Measurements from ENCODE around the gene HIVEP3.

Gene HIVEP3

DNA sequence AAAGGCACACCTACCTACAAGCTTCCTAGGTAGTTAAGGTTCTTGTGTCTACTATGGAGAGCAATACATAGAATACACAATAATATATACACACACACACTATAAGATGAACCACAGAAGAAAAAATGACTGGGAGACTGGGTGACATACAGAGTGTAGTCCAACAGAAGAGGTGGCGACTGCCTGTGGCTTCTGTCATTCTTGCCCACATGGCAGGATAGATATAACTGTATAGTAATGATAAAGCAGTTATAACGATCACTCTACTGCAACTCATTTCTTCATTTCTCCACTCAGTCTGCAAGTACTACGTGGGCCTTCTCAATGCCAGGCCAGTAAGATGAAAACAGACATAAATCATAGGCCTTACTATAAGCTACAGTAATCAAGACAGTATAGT lies 320.4 kb downstream of the HIVEP3 start:
- H3K36me3 ChIP-seq (ENCODE audit: control insufficient read depth in 2 of 2, insufficient read depth in 1 of 2, low read length in 2 of 2) = no peaks in the 10 kb centered on the region
- no peaks in the 10 kb centered on the region for H3K4me1 ChIP-seq (ENCODE audit: control insufficient read depth, insufficient read depth, low read length)
- TF ChIP-seq SP7 (tag by site-specific recombination; IDR thresholded peaks at IDR 0.05) (no peak), ZNF558 (tag by site-specific recombination; IDR thresholded peaks at IDR 0.05) (no peak), OSR2 (tag by site-specific recombination; IDR thresholded peaks at IDR 0.05) (no peak), WT1 (tag by site-specific recombination; IDR thresholded peaks at IDR 0.05) (no peak), SP2 (tag by site-specific recombination; IDR thresholded peaks at IDR 0.05) (no peak), KLF9 (tag by site-specific recombination; IDR thresholded peaks at IDR 0.05; ENCODE audit: low read depth) (no peak), ZNF157 (tag by site-specific recombination; IDR thresholded peaks at IDR 0.05) (no peak), ZNF707 (tag by site-specific recombination; IDR thresholded peaks at IDR 0.05) (no peak)
- TF ChIP-seq, protein P1, sequence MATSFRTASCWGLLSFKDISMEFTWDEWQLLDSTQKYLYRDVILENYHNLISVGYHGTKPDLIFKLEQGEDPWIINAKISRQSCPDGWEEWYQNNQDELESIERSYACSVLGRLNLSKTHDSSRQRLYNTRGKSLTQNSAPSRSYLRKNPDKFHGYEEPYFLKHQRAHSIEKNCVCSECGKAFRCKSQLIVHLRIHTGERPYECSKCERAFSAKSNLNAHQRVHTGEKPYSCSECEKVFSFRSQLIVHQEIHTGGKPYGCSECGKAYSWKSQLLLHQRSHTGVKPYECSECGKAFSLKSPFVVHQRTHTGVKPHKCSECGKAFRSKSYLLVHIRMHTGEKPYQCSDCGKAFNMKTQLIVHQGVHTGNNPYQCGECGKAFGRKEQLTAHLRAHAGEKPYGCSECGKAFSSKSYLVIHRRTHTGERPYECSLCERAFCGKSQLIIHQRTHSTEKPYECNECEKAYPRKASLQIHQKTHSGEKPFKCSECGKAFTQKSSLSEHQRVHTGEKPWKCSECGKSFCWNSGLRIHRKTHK (tag by site-specific recombination; IDR thresholded peaks at IDR 0.05) = no peak
- H3K4me3 ChIP-seq (ENCODE audit: low read depth, low read length) = no peak overlapping the region
- POLR2A ChIA-PET = no interaction called here
- CTCF ChIA-PET = interaction anchor here (0.5 to 1.2 kb wide), 2 partner anchors 166 to 182 kb away, joined by 3 to 4 read pairs; no protein-coding TSS in a partner anchor
- H3K9me3 ChIP-seq (ENCODE audit: control insufficient read depth, insufficient read depth, low read depth, low read length) = no peaks in the 10 kb centered on the region
- no peak overlapping the region for H3K27ac ChIP-seq (ENCODE audit: extremely low read depth, low read depth, low read length)

GRCh38 chr1:41592451-41593125 lies 326.1 kb downstream of the HIVEP3 start:
- H3K9me3 ChIP-seq (ENCODE audit: control insufficient read depth, insufficient read depth, low read depth, low read length) = no peaks in the 10 kb centered on the region
- TF ChIP-seq ZNF76 (tag by site-specific recombination; IDR thresholded peaks at IDR 0.05; ENCODE audit: borderline replicate concordance, low read depth) (no peak), ZNF302 (tag by site-specific recombination; IDR thresholded peaks at IDR 0.05; ENCODE audit: low read depth) (no peak), WT1 (tag by site-specific recombination; IDR thresholded peaks at IDR 0.05) (no peak), ZNF140 (tag by site-specific recombination; IDR thresholded peaks at IDR 0.05) (no peak)
- POLR2A ChIA-PET = no interaction called here
- no peaks in the 10 kb centered on the region for H3K36me3 ChIP-seq (ENCODE audit: control insufficient read depth in 2 of 2, insufficient read depth in 1 of 2, low read length in 2 of 2)
- no peaks in the 10 kb centered on the region for H3K4me1 ChIP-seq (ENCODE audit: control insufficient read depth, insufficient read depth, low read length)
- no peak overlapping the region for H3K4me3 ChIP-seq (ENCODE audit: low read depth, low read length)
- CTCF ChIA-PET = no interaction called here
- no peak overlapping the region for H3K27ac ChIP-seq (ENCODE audit: extremely low read depth, low read depth, low read length)

GRCh38 chr1:41591891-41592290 lies 326.8 kb downstream of the HIVEP3 start:
- ChIA-PET POLR2A (no interaction called here), CTCF (no interaction called here)
- H3K36me3 ChIP-seq (ENCODE audit: control insufficient read depth in 2 of 2, insufficient read depth in 1 of 2, low read length in 2 of 2) = no peaks in the 10 kb centered on the region
- TF ChIP-seq ZXDB (tag by site-specific recombination; IDR thresholded peaks at IDR 0.05) (no peak), ZNF626 (tag by site-specific recombination; IDR thresholded peaks at IDR 0.05) (no peak), TCF7L2 (IDR thresholded peaks at IDR 0.05; ENCODE audit: borderline replicate concordance, low read depth, low read length) (no peak), ZBTB6 (tag by site-specific recombination; IDR thresholded peaks at IDR 0.05) (no peak), ZNF488 (tag by site-specific recombination; IDR thresholded peaks at IDR 0.05) (no peak), ZNF514 (tag by site-specific recombination; IDR thresholded peaks at IDR 0.05) (no peak)
- TF ChIP-seq, protein P2, sequence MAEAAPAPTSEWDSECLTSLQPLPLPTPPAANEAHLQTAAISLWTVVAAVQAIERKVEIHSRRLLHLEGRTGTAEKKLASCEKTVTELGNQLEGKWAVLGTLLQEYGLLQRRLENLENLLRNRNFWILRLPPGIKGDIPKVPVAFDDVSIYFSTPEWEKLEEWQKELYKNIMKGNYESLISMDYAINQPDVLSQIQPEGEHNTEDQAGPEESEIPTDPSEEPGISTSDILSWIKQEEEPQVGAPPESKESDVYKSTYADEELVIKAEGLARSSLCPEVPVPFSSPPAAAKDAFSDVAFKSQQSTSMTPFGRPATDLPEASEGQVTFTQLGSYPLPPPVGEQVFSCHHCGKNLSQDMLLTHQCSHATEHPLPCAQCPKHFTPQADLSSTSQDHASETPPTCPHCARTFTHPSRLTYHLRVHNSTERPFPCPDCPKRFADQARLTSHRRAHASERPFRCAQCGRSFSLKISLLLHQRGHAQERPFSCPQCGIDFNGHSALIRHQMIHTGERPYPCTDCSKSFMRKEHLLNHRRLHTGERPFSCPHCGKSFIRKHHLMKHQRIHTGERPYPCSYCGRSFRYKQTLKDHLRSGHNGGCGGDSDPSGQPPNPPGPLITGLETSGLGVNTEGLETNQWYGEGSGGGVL (tag by site-specific recombination; IDR thresholded peaks at IDR 0.05) = no peak
- no peaks in the 10 kb centered on the region for H3K4me1 ChIP-seq (ENCODE audit: control insufficient read depth, insufficient read depth, low read length)
- H3K4me3 ChIP-seq (ENCODE audit: low read depth, low read length) = no peak overlapping the region
- no peaks in the 10 kb centered on the region for H3K9me3 ChIP-seq (ENCODE audit: control insufficient read depth, insufficient read depth, low read depth, low read length)
- no peak overlapping the region for H3K27ac ChIP-seq (ENCODE audit: extremely low read depth, low read depth, low read length)

Measured in HEK293 (cell line).